Fibroblast of villous mesenchyme (primary cell): ENCODE results near the gene PRUNE2. TPM values are rescaled to one million over a fixed set of nuclear protein-coding genes. Genes with fewer than 3 reads are reported as not detected.
"Not testable (repeated sequence)": the region's sequence is repeated elsewhere in the genome, so short reads cannot be mapped to it uniquely, and the experiment has no call there.

Experiments
- DNase-seq: peaks from one replicate; pipeline ENCODE4 v3.0.0-alpha.2; 2010; ENCODE audit warnings: low read depth
- H3K4me3 ChIP-seq: 2 replicates; pipeline ENCODE4 v1.5.1; 2011; ENCODE audit warnings: low read depth, mild to moderate bottlenecking, low read length
- total RNA-seq: library from RNA; depleted of rRNA; stranded (reverse); fragments of >200 nt; gene quantifications from 2 replicates; pipeline ENCODE4 v1.2.3, GENCODE V29; 2012
- TF ChIP-seq, protein P1 (sequence below): IDR thresholded peaks from 2 replicates; pipeline ENCODE4 v1.5.1; 2012; ENCODE audit warnings: low read depth, mild to moderate bottlenecking, low read length; ENCODE audit not compliant: insufficient read depth

PRUNE2 gene, protein sequence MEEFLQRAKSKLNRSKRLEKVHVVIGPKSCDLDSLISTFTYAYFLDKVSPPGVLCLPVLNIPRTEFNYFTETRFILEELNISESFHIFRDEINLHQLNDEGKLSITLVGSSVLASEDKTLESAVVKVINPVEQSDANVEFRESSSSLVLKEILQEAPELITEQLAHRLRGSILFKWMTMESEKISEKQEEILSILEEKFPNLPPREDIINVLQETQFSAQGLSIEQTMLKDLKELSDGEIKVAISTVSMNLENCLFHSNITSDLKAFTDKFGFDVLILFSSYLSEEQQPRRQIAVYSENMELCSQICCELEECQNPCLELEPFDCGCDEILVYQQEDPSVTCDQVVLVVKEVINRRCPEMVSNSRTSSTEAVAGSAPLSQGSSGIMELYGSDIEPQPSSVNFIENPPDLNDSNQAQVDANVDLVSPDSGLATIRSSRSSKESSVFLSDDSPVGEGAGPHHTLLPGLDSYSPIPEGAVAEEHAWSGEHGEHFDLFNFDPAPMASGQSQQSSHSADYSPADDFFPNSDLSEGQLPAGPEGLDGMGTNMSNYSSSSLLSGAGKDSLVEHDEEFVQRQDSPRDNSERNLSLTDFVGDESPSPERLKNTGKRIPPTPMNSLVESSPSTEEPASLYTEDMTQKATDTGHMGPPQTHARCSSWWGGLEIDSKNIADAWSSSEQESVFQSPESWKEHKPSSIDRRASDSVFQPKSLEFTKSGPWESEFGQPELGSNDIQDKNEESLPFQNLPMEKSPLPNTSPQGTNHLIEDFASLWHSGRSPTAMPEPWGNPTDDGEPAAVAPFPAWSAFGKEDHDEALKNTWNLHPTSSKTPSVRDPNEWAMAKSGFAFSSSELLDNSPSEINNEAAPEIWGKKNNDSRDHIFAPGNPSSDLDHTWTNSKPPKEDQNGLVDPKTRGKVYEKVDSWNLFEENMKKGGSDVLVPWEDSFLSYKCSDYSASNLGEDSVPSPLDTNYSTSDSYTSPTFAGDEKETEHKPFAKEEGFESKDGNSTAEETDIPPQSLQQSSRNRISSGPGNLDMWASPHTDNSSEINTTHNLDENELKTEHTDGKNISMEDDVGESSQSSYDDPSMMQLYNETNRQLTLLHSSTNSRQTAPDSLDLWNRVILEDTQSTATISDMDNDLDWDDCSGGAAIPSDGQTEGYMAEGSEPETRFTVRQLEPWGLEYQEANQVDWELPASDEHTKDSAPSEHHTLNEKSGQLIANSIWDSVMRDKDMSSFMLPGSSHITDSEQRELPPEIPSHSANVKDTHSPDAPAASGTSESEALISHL (N-terminal part only)
- 5.5 and 14.2 TPM in 2 replicates for total RNA-seq

DNA sequence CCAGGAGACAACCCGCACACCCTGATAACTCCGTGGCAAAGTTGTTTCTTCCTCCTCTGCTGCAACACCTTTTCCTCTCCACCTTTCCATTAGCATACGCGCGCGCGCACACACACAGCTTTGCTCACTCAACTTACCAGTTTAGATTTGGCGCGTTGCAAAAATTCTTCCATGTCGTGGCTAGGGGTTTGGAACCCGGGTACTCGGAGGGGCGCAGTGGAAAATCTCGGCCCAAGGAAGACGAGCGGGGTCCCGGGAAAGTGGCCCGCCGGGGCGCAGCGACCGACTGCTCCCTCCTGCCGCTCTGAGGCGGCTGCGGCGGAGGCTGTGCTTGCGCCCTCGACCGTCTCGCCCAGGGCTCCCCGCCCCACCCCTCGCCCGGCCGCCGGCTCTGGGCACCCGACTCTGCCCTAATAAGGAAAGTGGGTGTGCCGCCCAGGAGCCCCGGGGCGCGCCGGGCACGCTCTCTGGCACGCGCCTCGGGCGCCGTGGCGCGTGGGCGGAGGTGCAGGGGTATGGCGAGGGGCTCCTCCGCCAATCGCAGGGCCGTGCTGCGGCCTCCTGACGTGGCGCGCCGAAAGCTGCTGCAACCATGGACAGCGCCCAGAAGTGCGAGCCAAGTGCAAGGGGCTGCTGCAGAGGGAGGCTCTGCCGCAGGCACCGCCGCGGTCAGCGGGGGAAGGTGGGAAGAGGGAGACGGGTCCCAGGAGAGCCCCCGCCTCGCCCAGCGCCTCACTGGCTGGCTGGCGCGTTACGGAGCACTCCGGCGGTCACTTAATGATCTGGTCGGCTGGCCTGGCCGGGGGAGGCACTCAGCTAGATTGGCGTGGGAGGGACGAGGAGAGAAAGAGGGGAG is at the start of gene PRUNE2:
PRUNE2 (minus strand) TSS at position 324 of the 856 bp plus-strand sequence; CDS start at position 173, 151 bp downstream.
- DNase-seq, result peak; percentile 68
- peak within 1 kb of the TSS; percentile 29 for H3K4me3 ChIP-seq
- TF ChIP-seq, protein P1, sequence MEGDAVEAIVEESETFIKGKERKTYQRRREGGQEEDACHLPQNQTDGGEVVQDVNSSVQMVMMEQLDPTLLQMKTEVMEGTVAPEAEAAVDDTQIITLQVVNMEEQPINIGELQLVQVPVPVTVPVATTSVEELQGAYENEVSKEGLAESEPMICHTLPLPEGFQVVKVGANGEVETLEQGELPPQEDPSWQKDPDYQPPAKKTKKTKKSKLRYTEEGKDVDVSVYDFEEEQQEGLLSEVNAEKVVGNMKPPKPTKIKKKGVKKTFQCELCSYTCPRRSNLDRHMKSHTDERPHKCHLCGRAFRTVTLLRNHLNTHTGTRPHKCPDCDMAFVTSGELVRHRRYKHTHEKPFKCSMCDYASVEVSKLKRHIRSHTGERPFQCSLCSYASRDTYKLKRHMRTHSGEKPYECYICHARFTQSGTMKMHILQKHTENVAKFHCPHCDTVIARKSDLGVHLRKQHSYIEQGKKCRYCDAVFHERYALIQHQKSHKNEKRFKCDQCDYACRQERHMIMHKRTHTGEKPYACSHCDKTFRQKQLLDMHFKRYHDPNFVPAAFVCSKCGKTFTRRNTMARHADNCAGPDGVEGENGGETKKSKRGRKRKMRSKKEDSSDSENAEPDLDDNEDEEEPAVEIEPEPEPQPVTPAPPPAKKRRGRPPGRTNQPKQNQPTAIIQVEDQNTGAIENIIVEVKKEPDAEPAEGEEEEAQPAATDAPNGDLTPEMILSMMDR, result no peak

DNA sequence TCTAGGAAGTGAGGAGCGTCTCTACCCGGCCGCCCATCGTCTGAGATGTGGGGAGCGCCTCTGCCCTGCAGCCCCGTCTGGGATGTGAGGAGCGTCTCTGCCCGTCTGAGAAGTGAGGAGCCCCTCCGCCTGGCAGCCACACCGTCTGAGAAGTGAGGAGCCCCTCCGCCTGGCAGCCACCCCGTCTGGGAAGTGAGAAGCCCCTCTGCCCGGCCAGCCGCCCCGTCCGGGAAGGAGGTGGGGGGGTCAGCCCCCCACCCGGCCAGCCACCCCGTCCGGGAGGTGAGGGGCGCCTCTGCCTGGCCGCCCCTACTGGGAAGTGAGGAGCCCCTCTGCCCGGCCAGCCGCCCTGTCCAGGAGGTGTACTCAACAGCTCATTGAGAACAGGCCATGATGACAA is 49.5 kb upstream of the PRUNE2 start:
- DNase-seq, H3K4me3 ChIP-seq: not testable (repeated sequence)

GRCh38 chr9:76949865-76950264 is 44.0 kb upstream of the PRUNE2 start:
- TF ChIP-seq, protein P1, result no peak

DNA sequence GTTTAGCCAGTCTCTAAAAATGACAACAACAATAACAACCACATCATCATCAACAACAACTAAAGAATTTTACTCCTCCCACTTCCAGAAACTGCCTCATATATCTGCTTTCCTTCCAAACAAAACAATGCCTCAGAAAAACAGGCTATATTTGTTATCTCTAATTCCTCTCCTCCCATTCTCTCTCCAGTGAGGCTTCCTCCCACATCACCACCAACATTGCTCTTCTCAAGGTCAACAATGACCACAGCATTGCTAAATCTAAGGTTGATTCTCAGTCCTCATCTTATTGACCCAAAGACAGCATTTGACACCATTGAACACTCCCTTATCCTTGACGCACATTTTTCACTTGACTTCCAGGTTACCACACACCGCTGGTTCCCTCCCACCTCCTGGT is 38.1 kb upstream of the PRUNE2 start:
- peak; percentile 11 for DNase-seq
- H3K4me3 ChIP-seq, result no peak overlapping the region
- TF ChIP-seq, protein P1, result no peak

More at GRCh38 chr9:76949865-76950264, 44.0 kb upstream of the PRUNE2 start:
- H3K4me3 ChIP-seq, result no peak overlapping the region
- DNase-seq, result no peak

- DNase-seq, result no peak
- TF ChIP-seq, protein P1, result no peak
- H3K4me3 ChIP-seq, result no peak overlapping the region
Observed at GRCh38 chr9:76943054-76943453, 37.1 kb upstream of the PRUNE2 start.

DNA sequence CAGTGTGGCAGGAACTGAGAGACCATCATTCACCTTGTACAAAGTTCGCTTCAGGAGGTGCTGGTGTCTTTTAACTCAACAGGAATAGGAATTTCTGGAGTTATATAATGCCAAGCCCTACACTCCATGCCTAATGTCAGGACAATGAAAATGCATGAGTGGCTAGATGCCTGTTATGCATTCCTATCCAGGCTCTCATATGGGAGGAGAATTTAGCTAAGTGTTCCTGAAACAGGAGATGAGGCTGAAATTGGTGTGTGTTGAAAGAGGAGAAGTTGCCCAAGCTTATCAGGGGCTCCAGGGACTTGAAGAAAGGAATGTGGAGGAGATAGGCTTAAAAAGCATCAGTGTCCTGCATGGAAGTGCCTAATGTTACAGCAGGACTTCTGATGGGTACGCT is 26.8 kb upstream of the PRUNE2 start:
- H3K4me3 ChIP-seq, result no peak overlapping the region
- DNase-seq, result peak; percentile 19
- TF ChIP-seq, protein P1, result no peak
